ENCODE results near the gene CPEB4. TPM values are rescaled to one million over a fixed set of nuclear protein-coding genes. Genes with fewer than 3 reads are reported as not detected.

Gene CPEB4
- total RNA-seq, 1 donor from 2014 or later: 27.9 TPM

GRCh38 chr5:173953528-173954090 is 65.5 kb downstream of the CPEB4 start:
- no peak for TF ChIP-seq CTCF (IDR thresholded peaks at IDR 0.05; ENCODE audit: insufficient read depth, low read length, severe bottlenecking)
- Histone ChIP-seq H3K36me3 (ENCODE audit: control insufficient read depth, insufficient read depth, low read length) (peaks cover 5% of the 10 kb centered on the region), H3K27me3 (ENCODE audit: control insufficient read depth, insufficient read depth, low read length) (no peaks in the 10 kb centered on the region), H3K4me3 (ENCODE audit: low read depth, low read length) (no peak overlapping the region)
- FAIRE-seq: no peak
- DNase-seq (ENCODE audit: low read depth): no peak

GRCh38 chr5:173954671-173955521 is 66.7 kb downstream of the CPEB4 start:
- H3K36me3 ChIP-seq (ENCODE audit: control insufficient read depth, insufficient read depth, low read length): peaks cover 5% of the 10 kb centered on the region

GRCh38 chr5:173960986-173961385 is 72.8 kb downstream of the CPEB4 start:
- H3K4me3 ChIP-seq (ENCODE audit: low read depth, low read length): no peak overlapping the region
- FAIRE-seq (no peak), DNase-seq (ENCODE audit: low read depth) (no peak)
- no peaks in the 10 kb centered on the region for H3K27me3 ChIP-seq (ENCODE audit: control insufficient read depth, insufficient read depth, low read length)
- H3K36me3 ChIP-seq (ENCODE audit: control insufficient read depth, insufficient read depth, low read length): no peaks in the 10 kb centered on the region
- no peak for TF ChIP-seq CTCF (IDR thresholded peaks at IDR 0.05; ENCODE audit: insufficient read depth, low read length, severe bottlenecking)

More at GRCh38 chr5:173954671-173955521, 66.7 kb downstream of the CPEB4 start:
- Histone ChIP-seq H3K27me3 (ENCODE audit: control insufficient read depth, insufficient read depth, low read length) (no peaks in the 10 kb centered on the region), H3K4me3 (ENCODE audit: low read depth, low read length) (no peak overlapping the region)
- no peak for DNase-seq (ENCODE audit: low read depth)
- no peak for FAIRE-seq
- no peak for TF ChIP-seq CTCF (IDR thresholded peaks at IDR 0.05; ENCODE audit: insufficient read depth, low read length, severe bottlenecking)

DNA sequence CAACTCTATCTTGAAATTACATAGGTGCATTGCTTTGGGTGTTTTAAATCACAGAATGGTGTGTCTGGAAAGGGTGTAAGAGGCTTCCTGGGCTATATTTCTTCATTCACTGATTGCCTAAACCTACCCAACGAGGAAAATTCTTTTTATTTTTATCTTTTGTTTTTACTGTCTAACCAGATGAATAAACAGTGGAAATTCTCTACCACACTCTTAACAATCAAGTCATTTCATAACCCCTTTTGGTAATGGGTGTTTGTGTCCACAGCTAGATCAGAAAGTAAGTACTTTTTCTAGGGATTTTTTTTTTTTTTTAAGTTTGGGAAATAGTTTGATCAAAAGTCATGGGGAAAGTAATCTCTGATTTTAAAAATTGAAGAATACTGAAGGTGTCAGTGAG is 73.3 kb downstream of the CPEB4 start:
- no peak for FAIRE-seq
- DNase-seq (ENCODE audit: low read depth): no peak
- no peaks in the 10 kb centered on the region for H3K27me3 ChIP-seq (ENCODE audit: control insufficient read depth, insufficient read depth, low read length)
- H3K36me3 ChIP-seq (ENCODE audit: control insufficient read depth, insufficient read depth, low read length): no peaks in the 10 kb centered on the region
- H3K4me3 ChIP-seq (ENCODE audit: low read depth, low read length): no peak overlapping the region
- TF ChIP-seq CTCF (IDR thresholded peaks at IDR 0.05; ENCODE audit: insufficient read depth, low read length, severe bottlenecking): no peak

GRCh38 chr5:173962436-173962972 is 74.4 kb downstream of the CPEB4 start:
- no peak overlapping the region for H3K4me3 ChIP-seq (ENCODE audit: low read depth, low read length)
- no peaks in the 10 kb centered on the region for H3K36me3 ChIP-seq (ENCODE audit: control insufficient read depth, insufficient read depth, low read length)
- no peak for TF ChIP-seq CTCF (IDR thresholded peaks at IDR 0.05; ENCODE audit: insufficient read depth, low read length, severe bottlenecking)
- H3K27me3 ChIP-seq (ENCODE audit: control insufficient read depth, insufficient read depth, low read length): no peaks in the 10 kb centered on the region
- FAIRE-seq (no peak), DNase-seq (ENCODE audit: low read depth) (no peak)

All from bronchial epithelial cell (primary cell).